IMR-90 (cell line): ENCODE measurements around the gene C10orf95. TPM values are rescaled to one million over a fixed set of nuclear protein-coding genes. Genes with fewer than 3 reads are reported as not detected.

Experiments used
- ATAC-seq: fragments of 200-7000 bp; cut with Tn5 transposase; 2 replicates; pipeline ENCODE4 v1.9.1; 2020; ENCODE audit warnings: low read depth, mild to moderate bottlenecking, moderate library complexity
- BruUV-seq: library from RNA; stranded (reverse); fragments of 400-500 nt; replicated peaks from 2 replicates; lab custom pipeline; 2021; lab: Mats Ljungman, UMichigan
- CTCF ChIA-PET: fragments of 300-600 bp; formaldehyde crosslinking; extraction: SDS; loops from one replicate; lab custom pipeline; 2021; ENCODE audit warnings: antibody characterized with exemption; lab: Yijun Ruan, JAX
- POLR2A ChIA-PET: fragments of 300-600 bp; sonication (Branson Sonifier 250); formaldehyde crosslinking; loops from one replicate; lab custom pipeline; 2022; ENCODE audit warnings: antibody characterized with exemption; ENCODE audit not compliant: unreplicated experiment; lab: Charles Lee
- DNase-seq: peaks from one replicate; pipeline ENCODE4 v3.0.0; 2013
- H2AFZ ChIP-seq: replicated peaks from 2 replicates; pipeline ENCODE3; 2013; ENCODE audit warnings: low read length, mild to moderate bottlenecking; ENCODE audit not compliant: poor library complexity
- H2AK5ac ChIP-seq: 2 replicates; pipeline ENCODE4 v1.6.1; 2013; ENCODE audit warnings: low read depth, low read length, inconsistent platforms
- H2AK9ac ChIP-seq: replicated peaks from 2 replicates; pipeline ENCODE3; 2013; ENCODE audit warnings: mild to moderate bottlenecking, low read depth, low read length, moderate library complexity; ENCODE audit not compliant: poor library complexity
- H2BK120ac ChIP-seq: 2 replicates; pipeline ENCODE4 v1.6.1; 2013; ENCODE audit warnings: low read depth, low read length, inconsistent platforms
- H2BK15ac ChIP-seq: 3 replicates; pipeline ENCODE4 v1.6.1; 2013; ENCODE audit warnings: low read depth, low read length, inconsistent platforms
- H2BK20ac ChIP-seq: 2 replicates; pipeline ENCODE4 v1.6.1; 2013; ENCODE audit warnings: low read depth, mild to moderate bottlenecking, inconsistent platforms, low read length, moderate library complexity
- H2BK5ac ChIP-seq: 2 replicates; pipeline ENCODE4 v1.6.1; 2013; ENCODE audit warnings: mild to moderate bottlenecking, low read depth, low read length, inconsistent platforms; ENCODE audit not compliant: poor library complexity, severe bottlenecking
- H3K14ac ChIP-seq: replicated peaks from 2 replicates; pipeline ENCODE4 v1.6.1; 2013; ENCODE audit warnings: low read depth, low read length, inconsistent platforms
- H3K18ac ChIP-seq: 2 replicates; pipeline ENCODE4 v1.6.1; 2013; ENCODE audit warnings: low read depth, low read length, control low read depth
- H3K23ac ChIP-seq: 2 replicates; pipeline ENCODE4 v1.6.1; 2013; ENCODE audit warnings: low read depth, low read length, inconsistent platforms
- H3K27ac ChIP-seq: 2 replicates; pipeline ENCODE4 v1.5.1; 2013; ENCODE audit warnings: mild to moderate bottlenecking, control low read depth, low read length; ENCODE audit not compliant: insufficient read depth
- H3K27me3 ChIP-seq: 2 replicates; pipeline ENCODE4 v1.6.1; 2013; ENCODE audit warnings: low read length; ENCODE audit not compliant: control insufficient read depth, insufficient read depth
- H3K36me3 ChIP-seq: 2 replicates; pipeline ENCODE4 v1.6.1; 2013; ENCODE audit warnings: low read length, mixed read lengths; ENCODE audit not compliant: control insufficient read depth, insufficient read depth
- H3K4ac ChIP-seq: 2 replicates; pipeline ENCODE4 v1.6.1; 2013; ENCODE audit warnings: low read depth, low read length, inconsistent platforms
- H3K4me1 ChIP-seq: 2 replicates; pipeline ENCODE4 v1.6.1; 2013; ENCODE audit warnings: low read length, mixed read lengths; ENCODE audit not compliant: control insufficient read depth, insufficient read depth
- H3K4me2 ChIP-seq: 2 replicates; pipeline ENCODE4 v1.6.1; 2013; ENCODE audit warnings: low read depth, mild to moderate bottlenecking, control low read depth, low read length, moderate library complexity
- H3K4me3 ChIP-seq: 2 replicates; pipeline ENCODE4 v1.5.1; 2013; ENCODE audit warnings: low read depth, mild to moderate bottlenecking, control low read depth, low read length, moderate library complexity; ENCODE audit not compliant: insufficient read depth
- H3K56ac ChIP-seq: 2 replicates; pipeline ENCODE4 v1.6.1; 2013; ENCODE audit warnings: low read length, inconsistent platforms; ENCODE audit not compliant: insufficient read depth; ENCODE audit errors: extremely low read depth
- H3K79me1 ChIP-seq, 2 experiments: 2 replicates each; pipeline ENCODE4 v1.6.1; 2013; ENCODE audit warnings: low read length in 2 of 2, inconsistent platforms in 1 of 2, low read depth in 1 of 2
- H3K9ac ChIP-seq: 2 replicates; pipeline ENCODE4 v1.6.1; 2013; ENCODE audit warnings: low read depth, low read length, control low read depth
- H3K9me1 ChIP-seq: 2 replicates; pipeline ENCODE4 v1.6.1; 2013; ENCODE audit warnings: low read length, inconsistent platforms; ENCODE audit not compliant: insufficient read depth
- H3K9me3 ChIP-seq: 2 replicates; pipeline ENCODE4 v1.6.1; 2013; ENCODE audit warnings: low read length; ENCODE audit not compliant: control insufficient read depth, insufficient read depth
- H4K20me1 ChIP-seq: 2 replicates; pipeline ENCODE4 v1.6.1; 2013; ENCODE audit warnings: low read length, inconsistent platforms; ENCODE audit not compliant: insufficient read depth
- H4K5ac ChIP-seq: 2 replicates; pipeline ENCODE4 v1.6.1; 2013; ENCODE audit warnings: mild to moderate bottlenecking, low read depth, low read length, control low read depth
- H4K8ac ChIP-seq, 2 experiments: 2 replicates each; pipeline ENCODE4 v1.6.1; 2013; ENCODE audit warnings: low read depth in 2 of 2, low read length in 2 of 2, control low read depth in 1 of 2, inconsistent platforms in 1 of 2
- H4K91ac ChIP-seq: 2 replicates; pipeline ENCODE4 v1.6.1; 2013; ENCODE audit warnings: low read depth, low read length, inconsistent platforms; ENCODE audit not compliant: insufficient read depth
- FOS ChIP-seq: fragments of 150-350 bp; IDR thresholded peaks from 2 replicates; pipeline ENCODE4 v1.6.1; 2016; ENCODE audit warnings: low read depth, low read length
- NFE2L2 ChIP-seq: fragments of 150-350 bp; IDR thresholded peaks from 2 replicates; pipeline ENCODE4 v1.6.1; 2016; ENCODE audit warnings: low read depth, mild to moderate bottlenecking, low read length
- POLR2A ChIP-seq: IDR thresholded peaks from 2 replicates; pipeline ENCODE4 v1.6.1; 2012; ENCODE audit warnings: mild to moderate bottlenecking, low read depth, low read length
- RAD21 ChIP-seq: IDR thresholded peaks from 2 replicates; pipeline ENCODE4 v1.6.1; 2012; ENCODE audit warnings: low read length, improper control_type of control experiment
- WGBS, 2 experiments: methylation state at CpG; one replicate each; pipeline versions ENCODE4 v1.1.5 to v1.1.7; 2013; ENCODE audit warnings: missing lambda C conversion rate in 2 of 2; ENCODE audit not compliant: insufficient read length in 1 of 2; ENCODE audit errors: extremely low coverage in 2 of 2; 5-methylcytosine and 5-hydroxymethylcytosine counted together
- dilution Hi-C: fragments of 300-500 bp; cut with HindIII; formaldehyde crosslinking; loops from one replicate; pipeline ENCODE4 v1.14.3; 2018; ENCODE audit warnings: low sequenced_read_pairs; ENCODE audit not compliant: unreplicated experiment
- in situ Hi-C: fragments of 300-500 bp; cut with MboI; formaldehyde crosslinking; loops from 3 replicates; pipeline ENCODE4 v1.14.3; 2019; ENCODE audit warnings: low sequenced_read_pairs, inconsistent platforms, mixed read lengths
- intact Hi-C: fragments of 100-400 bp; cut with micrococcal nuclease; formaldehyde crosslinking; loops from 2 replicates; pipeline ENCODE4 v1.10.0; 2022
- polyA plus RNA-seq, 3 experiments: library from polyadenylated mRNA; depleted of rRNA; stranded (reverse); fragments of >200 nt; gene quantifications; 2 replicates each; pipeline ENCODE4 v1.2.3, GENCODE V29; 2012; ENCODE audit warnings: low replicate concordance in 1 of 3
- total RNA-seq: library from RNA; depleted of rRNA; stranded (reverse); fragments of >200 nt; gene quantifications from 2 replicates; pipeline ENCODE4 v1.2.3, GENCODE V29; 2012
- TF ChIP-seq, protein P1 (sequence below): fragments of 150-350 bp; IDR thresholded peaks from 2 replicates; pipeline ENCODE4 v1.6.1; 2016; ENCODE audit warnings: low read depth, mild to moderate bottlenecking, low read length, moderate library complexity, borderline replicate concordance

Gene C10orf95
- total and polyA plus RNA-seq, 2 of the 4 experiments (the other 2 are of a cell fraction): not detected

DNA sequence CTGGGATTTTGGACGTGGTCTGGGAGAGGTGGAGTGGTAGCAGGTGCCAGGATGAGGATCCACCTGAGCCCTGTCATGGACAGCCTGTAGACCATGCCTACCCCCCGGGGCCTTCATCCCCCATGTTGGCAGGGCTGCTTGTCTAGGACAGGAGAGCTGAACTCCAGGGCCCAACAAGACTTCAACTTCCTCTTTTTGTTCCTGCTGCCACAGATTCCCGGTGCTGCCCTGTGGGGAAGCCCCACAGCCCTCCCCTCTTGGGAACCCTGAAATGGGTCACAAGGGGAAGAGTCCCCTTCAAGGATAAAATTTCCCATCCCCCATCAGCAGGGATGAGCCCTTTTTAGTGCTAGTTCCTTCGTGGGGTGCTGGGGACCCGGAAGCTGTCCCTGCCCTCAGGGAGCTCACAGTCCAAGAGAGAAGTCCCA lies 17.7 kb downstream of the C10orf95 start:
- Histone ChIP-seq H2BK120ac (no peak overlapping the region), H3K14ac (no peak overlapping the region), H3K9me1 (peaks cover 5% of the 10 kb centered on the region; the same call in 1 of the 2 replicates), H2AFZ (peak overlapping the region; percentile 33), H3K4me2 (no peak overlapping the region), H2BK20ac (no peak overlapping the region), H3K4me1 (peaks cover 13% of the 10 kb centered on the region), H3K9ac (no peak overlapping the region), H3K79me1 (peaks cover 6 to 18% of the 10 kb centered on the region in 2 experiments; a peak in 3 of 4 replicates), H4K5ac (no peak overlapping the region), H3K56ac (no peak overlapping the region), H3K27ac (no peak overlapping the region), H3K27me3 (no peaks in the 10 kb centered on the region), H3K4me3 (no peak overlapping the region), H3K36me3 (no peaks in the 10 kb centered on the region), H3K9me3 (no peaks in the 10 kb centered on the region), H3K18ac (no peak overlapping the region), H2AK5ac (no peak overlapping the region), H3K23ac (no peak overlapping the region), H4K20me1 (no peaks in the 10 kb centered on the region), H4K8ac (no peak overlapping the region), H3K4ac (no peak overlapping the region), H2BK15ac (no peak overlapping the region), H2AK9ac (peak overlapping the region; percentile 76), H4K91ac (no peak overlapping the region), H2BK5ac (no peak overlapping the region)
- WGBS, 2 experiments: no CpG with 5 or more reads among the region's 5 CpGs
- POLR2A ChIA-PET: no interaction called here
- ATAC-seq (no peak), DNase-seq (no peak)
- intact Hi-C loops: no loop called here
- no peak for TF ChIP-seq POLR2A
- no peak for TF ChIP-seq NFE2L2
- no peak for TF ChIP-seq FOS
- TF ChIP-seq, protein P1, sequence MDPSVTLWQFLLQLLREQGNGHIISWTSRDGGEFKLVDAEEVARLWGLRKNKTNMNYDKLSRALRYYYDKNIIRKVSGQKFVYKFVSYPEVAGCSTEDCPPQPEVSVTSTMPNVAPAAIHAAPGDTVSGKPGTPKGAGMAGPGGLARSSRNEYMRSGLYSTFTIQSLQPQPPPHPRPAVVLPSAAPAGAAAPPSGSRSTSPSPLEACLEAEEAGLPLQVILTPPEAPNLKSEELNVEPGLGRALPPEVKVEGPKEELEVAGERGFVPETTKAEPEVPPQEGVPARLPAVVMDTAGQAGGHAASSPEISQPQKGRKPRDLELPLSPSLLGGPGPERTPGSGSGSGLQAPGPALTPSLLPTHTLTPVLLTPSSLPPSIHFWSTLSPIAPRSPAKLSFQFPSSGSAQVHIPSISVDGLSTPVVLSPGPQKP: no peak
- no peak for TF ChIP-seq RAD21
- in situ Hi-C loops: no loop called here
- dilution Hi-C loops: no loop called here
- CTCF ChIA-PET: no interaction called here
- BruUV-seq: no TSS peak
